ENCODE results near the gene UPK3A. TPM values are rescaled to one million over a fixed set of nuclear protein-coding genes. Genes with fewer than 3 reads are reported as not detected.

The UPK3A gene
- total RNA-seq, 2 experiments from 2014 or later: not detected

GRCh38 chr22:45335021-45335818 is 50.5 kb downstream of the UPK3A start:
- Histone ChIP-seq H3K9me3 (ENCODE audit: control insufficient read depth in 1 of 2, insufficient read depth in 1 of 2, low read length in 2 of 2) (no peaks in the 10 kb centered on the region), H3K4me3 (ENCODE audit: low read length) (no peak overlapping the region), H3K4me1 (ENCODE audit: insufficient read depth, low read length) (peaks cover 8% of the 10 kb centered on the region), H3K36me3 (ENCODE audit: insufficient read depth, low read length) (peaks cover 87% of the 10 kb centered on the region), H3K27ac (ENCODE audit: low read depth in 1 of 2, low read length in 2 of 2) (no peak overlapping the region), H3K27me3 (ENCODE audit: control insufficient read depth in 1 of 2, insufficient read depth in 2 of 2, low read length in 2 of 2) (no peaks in the 10 kb centered on the region)
- ChIA-PET CTCF (interaction anchor here (1.1 kb wide), 1 partner anchor 12 kb away, joined by 3 read pairs; no protein-coding TSS in a partner anchor), POLR2A (interaction anchor here (0.7 to 1.3 kb wide), 3 partner anchors 12 to 26 kb away, joined by 3 to 5 read pairs (median 4); partner anchors contain the start of gene FAM118A)
- no peak for ATAC-seq (ENCODE audit: poor library complexity)
- no peak for TF ChIP-seq CTCF (IDR thresholded peaks at IDR 0.05)
- intact Hi-C loops (cut with DNase I, micrococcal nuclease): loop anchor here in 1 of 2 experiments (5.0 kb wide), 1 partner anchor 97 kb away; no protein-coding TSS in a partner anchor
- peaks cover 94% of the 10 kb centered on the region for H3K36me3 Mint-ChIP-seq (ENCODE audit: low read depth)
- H3K4me1 Mint-ChIP-seq (ENCODE audit: low read depth): peaks cover 30% of the 10 kb centered on the region
- peak overlapping the region; percentile 20 for H3K4me3 Mint-ChIP-seq
- DNase-seq: no peak
- H3K27me3 Mint-ChIP-seq: no peaks in the 10 kb centered on the region
- no peaks in the 10 kb centered on the region for H3K9me3 Mint-ChIP-seq
- peak overlapping the region; percentile 87 for H3K27ac Mint-ChIP-seq

- Histone ChIP-seq H3K27me3 (ENCODE audit: control insufficient read depth in 1 of 2, insufficient read depth in 2 of 2, low read length in 2 of 2) (no peaks in the 10 kb centered on the region), H3K27ac (ENCODE audit: low read depth in 1 of 2, low read length in 2 of 2) (no peak overlapping the region), H3K4me1 (ENCODE audit: insufficient read depth, low read length) (peaks cover 15% of the 10 kb centered on the region), H3K4me3 (ENCODE audit: low read length) (no peak overlapping the region), H3K9me3 (ENCODE audit: control insufficient read depth in 1 of 2, insufficient read depth in 1 of 2, low read length in 2 of 2) (no peaks in the 10 kb centered on the region), H3K36me3 (ENCODE audit: insufficient read depth, low read length) (peaks cover 86% of the 10 kb centered on the region)
- CTCF ChIA-PET: interaction anchor here (1.1 kb wide), 1 partner anchor 13 kb away, joined by 3 read pairs; no protein-coding TSS in a partner anchor
- Mint-ChIP-seq H3K4me3 (no peak overlapping the region), H3K9me3 (no peaks in the 10 kb centered on the region), H3K4me1 (ENCODE audit: low read depth) (peaks cover 30% of the 10 kb centered on the region), H3K36me3 (ENCODE audit: low read depth) (peaks cover 92% of the 10 kb centered on the region), H3K27ac (peak overlapping the region; percentile 87), H3K27me3 (no peaks in the 10 kb centered on the region)
- intact Hi-C loops (cut with DNase I, micrococcal nuclease): loop anchor here (2.0 to 5.0 kb wide), 2 partner anchors 17 to 96 kb away; no protein-coding TSS in a partner anchor
- no peak for TF ChIP-seq CTCF (IDR thresholded peaks at IDR 0.05)
- ATAC-seq (ENCODE audit: poor library complexity) (no peak), DNase-seq (no peak)
- POLR2A ChIA-PET: interaction anchor here (0.7 to 1.3 kb wide), 4 partner anchors 12 to 77 kb away, joined by 3 to 5 read pairs (median 4); partner anchors contain the start of genes FAM118A, RIBC2 and SMC1B
Measured at GRCh38 chr22:45335854-45336522, 51.2 kb downstream of the UPK3A start.

- H3K4me1 Mint-ChIP-seq (ENCODE audit: low read depth): peaks cover 34% of the 10 kb centered on the region
- H3K36me3 Mint-ChIP-seq (ENCODE audit: low read depth): peaks cover 92% of the 10 kb centered on the region
- ChIA-PET CTCF (interaction anchor here (0.6 kb wide), 1 partner anchor 24 kb away, joined by 3 read pairs; no protein-coding TSS in a partner anchor), POLR2A (no interaction called here)
- H3K27ac ChIP-seq (ENCODE audit: low read depth in 1 of 2, low read length in 2 of 2): no peak overlapping the region
- peak overlapping the region; percentile 71 for H3K4me3 Mint-ChIP-seq
- H3K27me3 ChIP-seq (ENCODE audit: control insufficient read depth in 1 of 2, insufficient read depth in 2 of 2, low read length in 2 of 2): no peaks in the 10 kb centered on the region
- H3K36me3 ChIP-seq (ENCODE audit: insufficient read depth, low read length): peaks cover 85% of the 10 kb centered on the region
- no peak overlapping the region for H3K4me3 ChIP-seq (ENCODE audit: low read length)
- H3K27ac Mint-ChIP-seq: peak overlapping the region; percentile 87
- intact Hi-C loops (cut with DNase I, micrococcal nuclease): loop anchor here (2.0 to 5.0 kb wide), 2 partner anchors 18 to 95 kb away; no protein-coding TSS in a partner anchor
- H3K9me3 Mint-ChIP-seq: no peaks in the 10 kb centered on the region
- peak in 5 of 14 experiments; percentile 24 to 65 (median 55) for DNase-seq
- peaks cover 23% of the 10 kb centered on the region for H3K4me1 ChIP-seq (ENCODE audit: insufficient read depth, low read length)
- peak; percentile 73 for ATAC-seq (ENCODE audit: poor library complexity)
- no peaks in the 10 kb centered on the region for H3K9me3 ChIP-seq (ENCODE audit: control insufficient read depth in 1 of 2, insufficient read depth in 1 of 2, low read length in 2 of 2)
- no peak for TF ChIP-seq CTCF (IDR thresholded peaks at IDR 0.05)
- H3K27me3 Mint-ChIP-seq: no peaks in the 10 kb centered on the region
Measured at GRCh38 chr22:45336971-45337431, 52.3 kb downstream of the UPK3A start.

Data from CD4-positive, alpha-beta T cell (primary cell).